Rectal smooth muscle tissue (tissue), 1 donor: ENCODE results near the gene TOLLIP.
"Not testable (repeated sequence)": the region's sequence is repeated elsewhere in the genome, so short reads cannot be mapped to it uniquely, and the experiment has no call there.

ENCODE experiments used
- H3K27ac ChIP-seq: one replicate; pipeline ENCODE4 v1.7.0; 2013; ENCODE audit warnings: low read depth, low read length, inconsistent platforms
- H3K27me3 ChIP-seq: one replicate; pipeline ENCODE4 v1.7.0; 2013; ENCODE audit warnings: low read length; ENCODE audit not compliant: control insufficient read depth, insufficient read depth
- H3K36me3 ChIP-seq: one replicate; pipeline ENCODE4 v1.7.0; 2013; ENCODE audit warnings: low read length; ENCODE audit not compliant: control insufficient read depth, insufficient read depth
- H3K4me1 ChIP-seq: one replicate; pipeline ENCODE4 v1.7.0; 2013; ENCODE audit warnings: low read length; ENCODE audit not compliant: control insufficient read depth, insufficient read depth
- H3K4me3 ChIP-seq: one replicate; pipeline ENCODE4 v1.7.0; 2013; ENCODE audit warnings: low read length
- H3K9ac ChIP-seq: one replicate; pipeline ENCODE4 v1.7.0; 2013; ENCODE audit warnings: low read length

TOLLIP gene

GRCh38 chr11:1245717-1246116 is 63.7 kb downstream of the TOLLIP start:
- not testable (repeated sequence) for H3K27me3 ChIP-seq, H3K9ac ChIP-seq, H3K4me3 ChIP-seq, H3K27ac ChIP-seq, H3K36me3 ChIP-seq, H3K4me1 ChIP-seq

- not testable (repeated sequence) for H3K36me3 ChIP-seq, H3K4me1 ChIP-seq, H3K27me3 ChIP-seq, H3K27ac ChIP-seq, H3K9ac ChIP-seq, H3K4me3 ChIP-seq
Observed at GRCh38 chr11:1244557-1244956, 64.9 kb downstream of the TOLLIP start.

GRCh38 chr11:1243521-1243920 is 65.9 kb downstream of the TOLLIP start:
- H3K27ac ChIP-seq, H3K4me3 ChIP-seq, H3K36me3 ChIP-seq, H3K9ac ChIP-seq, H3K4me1 ChIP-seq, H3K27me3 ChIP-seq: not testable (repeated sequence)

DNA sequence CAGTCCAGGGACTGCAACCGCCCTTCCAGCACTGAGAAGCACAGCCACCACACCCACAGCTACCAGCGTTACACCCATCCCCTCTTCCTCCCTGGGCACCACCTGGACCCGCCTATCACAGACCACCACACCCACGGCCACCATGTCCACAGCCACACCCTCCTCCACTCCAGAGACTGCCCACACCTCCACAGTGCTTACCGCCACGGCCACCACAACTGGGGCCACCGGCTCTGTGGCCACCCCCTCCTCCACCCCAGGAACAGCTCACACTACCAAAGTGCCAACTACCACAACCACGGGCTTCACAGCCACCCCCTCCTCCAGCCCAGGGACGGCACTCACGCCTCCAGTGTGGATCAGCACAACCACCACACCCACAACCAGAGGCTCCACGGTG is 66.7 kb downstream of the TOLLIP start:
- not testable (repeated sequence) for H3K4me1 ChIP-seq, H3K27ac ChIP-seq, H3K9ac ChIP-seq, H3K4me3 ChIP-seq, H3K27me3 ChIP-seq, H3K36me3 ChIP-seq

DNA sequence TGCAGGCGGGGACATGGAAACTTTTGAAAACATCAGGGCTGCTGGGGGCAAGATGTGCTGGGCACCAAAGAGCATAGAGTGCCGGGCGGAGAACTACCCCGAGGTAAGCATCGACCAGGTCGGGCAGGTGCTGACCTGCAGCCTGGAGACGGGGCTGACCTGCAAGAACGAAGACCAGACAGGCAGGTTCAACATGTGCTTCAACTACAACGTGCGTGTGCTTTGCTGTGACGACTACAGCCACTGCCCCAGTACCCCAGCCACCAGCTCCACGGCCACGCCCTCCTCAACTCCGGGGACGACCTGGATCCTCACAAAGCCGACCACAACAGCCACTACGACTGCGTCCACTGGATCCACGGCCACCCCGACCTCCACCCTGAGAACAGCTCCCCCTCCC is 67.1 kb downstream of the TOLLIP start:
- Histone ChIP-seq H3K27me3 (no peaks in the 10 kb centered on the region), H3K36me3 (no peaks in the 10 kb centered on the region), H3K4me3 (no peak overlapping the region), H3K9ac (no peak overlapping the region), H3K4me1 (no peaks in the 10 kb centered on the region), H3K27ac (no peak overlapping the region)

GRCh38 chr11:1241706-1242105 is 67.7 kb downstream of the TOLLIP start:
- Histone ChIP-seq H3K4me1 (no peaks in the 10 kb centered on the region), H3K36me3 (no peaks in the 10 kb centered on the region), H3K9ac (no peak overlapping the region)

DNA sequence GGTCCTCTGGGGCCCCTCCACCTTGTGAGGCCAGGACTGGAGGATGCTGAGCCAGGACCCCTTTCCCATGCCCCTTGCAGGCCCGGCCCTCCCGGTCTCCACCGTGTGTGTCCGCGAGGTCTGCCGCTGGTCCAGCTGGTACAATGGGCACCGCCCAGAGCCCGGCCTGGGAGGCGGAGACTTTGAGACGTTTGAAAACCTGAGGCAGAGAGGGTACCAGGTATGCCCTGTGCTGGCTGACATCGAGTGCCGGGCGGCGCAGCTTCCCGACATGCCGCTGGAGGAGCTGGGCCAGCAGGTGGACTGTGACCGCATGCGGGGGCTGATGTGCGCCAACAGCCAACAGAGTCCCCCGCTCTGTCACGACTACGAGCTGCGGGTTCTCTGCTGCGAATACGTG is 68.7 kb downstream of the TOLLIP start:
- no peaks in the 10 kb centered on the region for H3K27me3 ChIP-seq
- H3K36me3 ChIP-seq: no peaks in the 10 kb centered on the region
- no peak overlapping the region for H3K27ac ChIP-seq
- no peaks in the 10 kb centered on the region for H3K4me1 ChIP-seq
- no peak overlapping the region for H3K9ac ChIP-seq
- no peak overlapping the region for H3K4me3 ChIP-seq

More at GRCh38 chr11:1241706-1242105, 67.7 kb downstream of the TOLLIP start:
- Histone ChIP-seq H3K27me3 (no peaks in the 10 kb centered on the region), H3K4me3 (no peak overlapping the region), H3K27ac (no peak overlapping the region)

GRCh38 chr11:1239596-1240205 is 69.7 kb downstream of the TOLLIP start:
- H3K9ac ChIP-seq: no peak overlapping the region
- H3K4me1 ChIP-seq: no peaks in the 10 kb centered on the region
- no peak overlapping the region for H3K4me3 ChIP-seq

GRCh38 chr11:1238767-1239595 is 70.5 kb downstream of the TOLLIP start:
- Histone ChIP-seq H3K9ac (no peak overlapping the region), H3K27me3 (no peaks in the 10 kb centered on the region), H3K27ac (no peak overlapping the region), H3K4me3 (no peak overlapping the region), H3K4me1 (no peaks in the 10 kb centered on the region), H3K36me3 (no peaks in the 10 kb centered on the region)

More at GRCh38 chr11:1239596-1240205, 69.7 kb downstream of the TOLLIP start:
- H3K27ac ChIP-seq: no peak overlapping the region
- H3K27me3 ChIP-seq: no peaks in the 10 kb centered on the region
- H3K36me3 ChIP-seq: no peaks in the 10 kb centered on the region

DNA sequence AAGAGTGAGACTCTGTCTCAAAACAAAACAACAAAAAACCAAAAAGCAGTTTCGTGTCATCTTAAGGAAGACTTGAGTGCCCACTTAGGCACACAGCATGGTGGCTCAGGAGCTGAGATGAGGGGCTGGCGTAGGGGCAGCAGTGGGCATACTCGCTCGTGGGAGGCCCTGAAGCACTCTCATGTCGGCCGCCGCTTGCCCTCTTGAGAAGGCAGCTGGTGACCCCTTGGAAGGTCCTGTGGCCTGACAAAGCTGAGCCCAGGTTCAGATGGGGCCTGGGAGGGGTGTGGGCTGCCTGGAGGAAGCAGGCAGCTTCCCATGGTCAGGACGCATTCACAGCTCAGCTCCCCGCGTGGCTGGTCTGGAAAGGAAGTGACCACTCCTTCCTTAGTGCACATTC is 71.6 kb downstream of the TOLLIP start:
- Histone ChIP-seq H3K27ac (no peak overlapping the region), H3K36me3 (no peaks in the 10 kb centered on the region), H3K27me3 (no peaks in the 10 kb centered on the region), H3K4me3 (no peak overlapping the region), H3K9ac (no peak overlapping the region), H3K4me1 (no peaks in the 10 kb centered on the region)

- Histone ChIP-seq H3K27ac (no peak overlapping the region), H3K4me1 (no peaks in the 10 kb centered on the region), H3K9ac (no peak overlapping the region), H3K4me3 (no peak overlapping the region), H3K36me3 (no peaks in the 10 kb centered on the region), H3K27me3 (no peaks in the 10 kb centered on the region)
Observed at GRCh38 chr11:1237128-1237580, 72.3 kb downstream of the TOLLIP start.

DNA sequence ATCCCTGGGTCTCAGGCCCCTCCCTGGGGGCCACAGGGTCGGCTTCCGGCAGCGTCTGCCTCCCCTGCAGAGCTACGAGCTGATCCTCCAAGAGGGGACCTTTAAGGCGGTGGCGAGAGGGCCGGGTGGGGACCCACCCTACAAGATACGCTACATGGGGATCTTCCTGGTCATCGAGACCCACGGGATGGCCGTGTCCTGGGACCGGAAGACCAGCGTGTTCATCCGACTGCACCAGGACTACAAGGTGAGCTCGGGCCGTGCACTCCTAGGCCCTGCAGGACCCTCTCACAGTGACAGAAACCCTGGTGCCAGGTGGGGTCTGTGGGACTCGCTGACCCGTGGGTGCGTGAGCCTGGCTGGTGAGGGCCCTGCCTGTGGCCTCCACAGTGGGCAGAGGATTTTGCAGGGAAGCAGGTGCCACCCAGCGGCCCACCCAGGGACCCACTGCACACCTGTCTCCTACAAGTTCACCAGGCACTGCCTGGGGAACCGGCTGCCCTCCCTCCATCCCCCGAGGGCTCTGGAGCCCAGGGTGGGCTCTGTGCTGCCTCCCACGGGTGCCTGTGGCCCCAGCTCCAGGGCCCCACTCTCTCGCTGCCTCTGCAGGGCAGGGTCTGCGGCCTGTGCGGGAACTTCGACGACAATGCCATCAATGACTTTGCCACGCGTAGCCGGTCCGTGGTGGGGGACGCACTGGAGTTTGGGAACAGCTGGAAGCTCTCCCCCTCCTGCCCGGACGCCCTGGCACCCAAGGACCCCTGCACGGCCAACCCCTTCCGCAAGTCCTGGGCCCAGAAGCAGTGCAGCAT is 72.9 kb downstream of the TOLLIP start:
- H3K4me3 ChIP-seq: no peak overlapping the region
- no peak overlapping the region for H3K9ac ChIP-seq
- H3K27me3 ChIP-seq: no peaks in the 10 kb centered on the region
- no peaks in the 10 kb centered on the region for H3K4me1 ChIP-seq
- H3K36me3 ChIP-seq: no peaks in the 10 kb centered on the region
- H3K27ac ChIP-seq: no peak overlapping the region
